ENCODE measurements around the gene UBA52.
A peak's percentile ranks its signal among the peaks of the same experiment; 100 is the strongest.

The UBA52 gene

GRCh38 chr19:18586306-18586705 is 14.6 kb downstream of the UBA52 start:
- no peak for DNase-seq (ENCODE audit: low spot score)
- in situ Hi-C loops (cut with MboI; ENCODE audit: low pct_unique_long_range_greater_than_20kb, low sequenced_read_pairs, unreplicated experiment): no loop called here
- TF ChIP-seq CTCF (IDR thresholded peaks at IDR 0.05; ENCODE audit: extremely low read depth, insufficient read depth, missing control alignments): peak; percentile 12

- in situ Hi-C loops (cut with MboI; ENCODE audit: low pct_unique_long_range_greater_than_20kb, low sequenced_read_pairs, unreplicated experiment): no loop called here
- TF ChIP-seq CTCF (IDR thresholded peaks at IDR 0.05; ENCODE audit: extremely low read depth, insufficient read depth, missing control alignments): no peak
- no peak for DNase-seq (ENCODE audit: low spot score)
Observed at GRCh38 chr19:18587561-18587960, 15.9 kb downstream of the UBA52 start.

- no peak for DNase-seq (ENCODE audit: low spot score)
- no peak for TF ChIP-seq CTCF (IDR thresholded peaks at IDR 0.05; ENCODE audit: extremely low read depth, insufficient read depth, missing control alignments)
- in situ Hi-C loops (cut with MboI; ENCODE audit: low pct_unique_long_range_greater_than_20kb, low sequenced_read_pairs, unreplicated experiment): no loop called here
Observed at GRCh38 chr19:18587962-18588610, 16.4 kb downstream of the UBA52 start.

- TF ChIP-seq CTCF (IDR thresholded peaks at IDR 0.05; ENCODE audit: extremely low read depth, insufficient read depth, missing control alignments): peak; percentile 97
- in situ Hi-C loops (cut with MboI; ENCODE audit: low pct_unique_long_range_greater_than_20kb, low sequenced_read_pairs, unreplicated experiment): no loop called here
- peak; percentile 88 for DNase-seq (ENCODE audit: low spot score)
Observed at GRCh38 chr19:18588611-18589379, 17.1 kb downstream of the UBA52 start, which contains the start of gene REX1BD. Gene REX1BD (plus strand): TSS chr19:18588798. CDS start chr19:18588802, 4 bp downstream.

GRCh38 chr19:18589380-18590272 is 18.0 kb downstream of the UBA52 start:
- in situ Hi-C loops (cut with MboI; ENCODE audit: low pct_unique_long_range_greater_than_20kb, low sequenced_read_pairs, unreplicated experiment): no loop called here
- peak; percentile 32 for TF ChIP-seq CTCF (IDR thresholded peaks at IDR 0.05; ENCODE audit: extremely low read depth, insufficient read depth, missing control alignments)
- DNase-seq (ENCODE audit: low spot score): peak; percentile 82

Data from GM13977 (cell line).